ENCODE data around the gene CACNA1A.

Gene CACNA1A

GRCh38 chr19:13339869-13340268 is 166.4 kb downstream of the CACNA1A start:
- no peak for DNase-seq (ENCODE audit: low spot score)
- TF ChIP-seq, protein P1, sequence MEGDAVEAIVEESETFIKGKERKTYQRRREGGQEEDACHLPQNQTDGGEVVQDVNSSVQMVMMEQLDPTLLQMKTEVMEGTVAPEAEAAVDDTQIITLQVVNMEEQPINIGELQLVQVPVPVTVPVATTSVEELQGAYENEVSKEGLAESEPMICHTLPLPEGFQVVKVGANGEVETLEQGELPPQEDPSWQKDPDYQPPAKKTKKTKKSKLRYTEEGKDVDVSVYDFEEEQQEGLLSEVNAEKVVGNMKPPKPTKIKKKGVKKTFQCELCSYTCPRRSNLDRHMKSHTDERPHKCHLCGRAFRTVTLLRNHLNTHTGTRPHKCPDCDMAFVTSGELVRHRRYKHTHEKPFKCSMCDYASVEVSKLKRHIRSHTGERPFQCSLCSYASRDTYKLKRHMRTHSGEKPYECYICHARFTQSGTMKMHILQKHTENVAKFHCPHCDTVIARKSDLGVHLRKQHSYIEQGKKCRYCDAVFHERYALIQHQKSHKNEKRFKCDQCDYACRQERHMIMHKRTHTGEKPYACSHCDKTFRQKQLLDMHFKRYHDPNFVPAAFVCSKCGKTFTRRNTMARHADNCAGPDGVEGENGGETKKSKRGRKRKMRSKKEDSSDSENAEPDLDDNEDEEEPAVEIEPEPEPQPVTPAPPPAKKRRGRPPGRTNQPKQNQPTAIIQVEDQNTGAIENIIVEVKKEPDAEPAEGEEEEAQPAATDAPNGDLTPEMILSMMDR (IDR thresholded peaks at IDR 0.05; ENCODE audit: extremely low read depth, insufficient read depth, missing control alignments): no peak
- in situ Hi-C loops (cut with MboI; ENCODE audit: low pct_unique_long_range_greater_than_20kb, low sequenced_read_pairs, unreplicated experiment): no loop called here

DNA sequence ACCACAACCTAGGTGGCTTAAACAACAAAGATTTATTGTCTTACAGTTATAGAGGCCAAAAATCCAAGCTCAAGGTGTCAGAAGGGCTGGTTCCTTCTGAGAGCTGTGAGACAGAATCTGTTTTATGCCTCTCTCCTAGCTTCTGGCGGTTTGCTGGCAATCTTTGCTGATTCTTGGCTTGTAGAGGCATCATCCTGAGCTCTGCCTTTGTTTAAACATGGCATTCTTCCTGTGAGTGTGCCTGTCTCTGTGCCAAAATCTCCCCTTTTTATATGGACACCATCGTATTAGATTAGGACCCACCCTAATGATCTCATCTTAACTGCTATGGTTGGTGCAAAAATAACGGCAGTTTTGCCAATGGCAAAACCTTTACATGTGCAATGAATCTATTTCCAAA is 169.1 kb downstream of the CACNA1A start:
- in situ Hi-C loops (cut with MboI; ENCODE audit: low pct_unique_long_range_greater_than_20kb, low sequenced_read_pairs, unreplicated experiment): no loop called here
- DNase-seq (ENCODE audit: low spot score): no peak
- TF ChIP-seq, protein P1 (IDR thresholded peaks at IDR 0.05; ENCODE audit: extremely low read depth, insufficient read depth, missing control alignments): no peak

DNA sequence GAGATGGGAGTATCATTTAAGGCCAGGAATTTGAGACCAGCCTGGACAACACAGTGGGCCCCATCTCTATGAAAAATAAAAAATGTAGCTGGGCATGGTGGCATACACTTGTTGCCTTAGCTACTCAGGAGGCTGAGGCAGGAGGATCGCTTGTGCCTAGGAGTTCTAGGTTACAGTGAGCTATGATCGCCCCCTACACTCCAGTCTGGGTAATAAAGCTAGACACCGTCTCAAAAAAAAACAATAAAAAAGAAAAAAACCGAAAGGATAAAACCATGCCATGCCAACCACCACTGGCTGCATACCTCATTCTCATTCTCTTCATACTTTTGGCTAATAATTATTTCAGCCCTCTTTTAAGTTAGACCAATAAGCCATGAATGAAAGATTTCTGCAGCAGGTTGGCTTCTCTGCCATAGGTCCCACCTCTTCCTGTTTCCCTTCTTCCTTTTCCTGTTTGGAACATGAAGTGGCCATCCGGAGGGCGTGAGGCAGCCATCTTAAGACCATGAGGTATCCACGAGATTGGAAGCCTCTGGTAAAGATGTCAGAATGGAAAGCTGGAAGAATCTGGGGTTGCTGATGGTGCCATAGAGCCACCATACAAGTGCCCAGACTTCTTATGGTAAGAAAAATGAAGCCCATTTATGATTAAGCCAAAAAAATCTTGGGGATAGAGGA is 171.3 kb downstream of the CACNA1A start:
- TF ChIP-seq, protein P1 (IDR thresholded peaks at IDR 0.05; ENCODE audit: extremely low read depth, insufficient read depth, missing control alignments): no peak
- in situ Hi-C loops (cut with MboI; ENCODE audit: low pct_unique_long_range_greater_than_20kb, low sequenced_read_pairs, unreplicated experiment): no loop called here
- no peak for DNase-seq (ENCODE audit: low spot score)

- TF ChIP-seq, protein P1 (IDR thresholded peaks at IDR 0.05; ENCODE audit: extremely low read depth, insufficient read depth, missing control alignments): no peak
- in situ Hi-C loops (cut with MboI; ENCODE audit: low pct_unique_long_range_greater_than_20kb, low sequenced_read_pairs, unreplicated experiment): no loop called here
- no peak for DNase-seq (ENCODE audit: low spot score)
Measured at GRCh38 chr19:13330285-13330684, 176.0 kb downstream of the CACNA1A start.

DNA sequence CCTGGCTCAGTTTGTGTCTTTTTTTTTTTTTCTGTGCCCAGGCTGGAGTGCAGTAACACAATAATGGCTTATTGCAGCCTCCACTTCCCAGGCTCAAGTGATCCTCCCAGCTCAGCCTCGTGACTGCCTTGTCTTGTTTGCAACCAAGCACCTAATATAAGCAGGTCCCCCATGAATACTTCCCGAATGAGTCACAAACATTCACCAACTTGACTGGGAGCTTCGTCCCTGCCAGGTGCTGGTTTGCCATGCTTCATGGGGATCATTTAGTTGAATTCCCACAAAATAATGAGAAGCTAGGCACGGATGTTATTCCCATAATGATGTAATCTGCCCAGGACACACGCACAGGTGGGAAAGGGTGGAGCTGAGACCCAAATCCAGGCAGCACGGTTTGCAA is 176.5 kb downstream of the CACNA1A start:
- in situ Hi-C loops (cut with MboI; ENCODE audit: low pct_unique_long_range_greater_than_20kb, low sequenced_read_pairs, unreplicated experiment): no loop called here
- TF ChIP-seq, protein P1 (IDR thresholded peaks at IDR 0.05; ENCODE audit: extremely low read depth, insufficient read depth, missing control alignments): no peak
- no peak for DNase-seq (ENCODE audit: low spot score)

GRCh38 chr19:13328241-13328640 is 178.0 kb downstream of the CACNA1A start:
- no peak for DNase-seq (ENCODE audit: low spot score)
- TF ChIP-seq, protein P1 (IDR thresholded peaks at IDR 0.05; ENCODE audit: extremely low read depth, insufficient read depth, missing control alignments): no peak
- in situ Hi-C loops (cut with MboI; ENCODE audit: low pct_unique_long_range_greater_than_20kb, low sequenced_read_pairs, unreplicated experiment): no loop called here

Measured in GM13977 (cell line).